Spleen (tissue), 11 donors: Measurements from ENCODE around the gene SUCLG2. TPM values are rescaled to one million over a fixed set of nuclear protein-coding genes. Genes with fewer than 3 reads are reported as not detected.

Experiments used
- DNase-seq: peaks from one replicate; pipeline ENCODE4 v3.0.0-alpha.2; 2020
- H3K27ac ChIP-seq, 8 donors: fragments of 200-600 bp; sonication (generic) in 7 of 8; 1 replicate in 4 of 8; 2 replicates in 4 of 8; pipeline versions ENCODE4 v1.5.0 to v1.8.0; 2016 to 2021; ENCODE audit warnings: inconsistent platforms in 4 of 8, mild to moderate bottlenecking in 4 of 8, moderate library complexity in 1 of 8
- H3K27me3 ChIP-seq, 7 donors: fragments of 200-600 bp; sonication (generic) in 6 of 7; replicated peaks in 1 of 7; 1 replicate in 4 of 7; 2 replicates in 3 of 7; pipeline versions ENCODE4 v1.5.0 to v1.8.0; 2016 to 2021; ENCODE audit warnings: inconsistent platforms in 3 of 7, mild to moderate bottlenecking in 1 of 7
- H3K36me3 ChIP-seq, 6 donors: fragments of 200-600 bp; sonication (generic) in 5 of 6; 1 replicate in 4 of 6; 2 replicates in 2 of 6; pipeline versions ENCODE4 v1.5.0 to v1.8.0; 2016 to 2021; ENCODE audit warnings: inconsistent platforms in 2 of 6
- H3K4me1 ChIP-seq, 6 donors: fragments of 200-600 bp; sonication (generic) in 5 of 6; 1 replicate in 3 of 6; 2 replicates in 3 of 6; pipeline versions ENCODE4 v1.5.0 to v1.8.0; 2016 to 2021; ENCODE audit warnings: inconsistent platforms in 3 of 6
- H3K4me3 ChIP-seq, 8 donors: fragments of 200-600 bp; sonication (generic) in 7 of 8; 1 replicate in 4 of 8; 2 replicates in 4 of 8; pipeline versions ENCODE4 v1.5.0 to v1.8.0; 2016 to 2021; ENCODE audit warnings: inconsistent platforms in 4 of 8, mild to moderate bottlenecking in 4 of 8, moderate library complexity in 2 of 8
- H3K9me3 ChIP-seq, 8 donors: fragments of 200-600 bp; sonication (generic) in 7 of 8; 1 replicate in 4 of 8; 2 replicates in 4 of 8; pipeline versions ENCODE4 v1.5.0 to v1.8.0; 2016 to 2021; ENCODE audit warnings: inconsistent platforms in 4 of 8
- POLR2A ChIP-seq, 3 donors: fragments of 450-650 bp; IDR thresholded peaks; one replicate each; pipeline ENCODE4 v1.5.1; 2017; ENCODE audit warnings: antibody characterized with exemption in 3 of 3, mild to moderate bottlenecking in 1 of 3
- POLR2AphosphoS5 ChIP-seq, 3 donors: sonication (generic); formaldehyde crosslinking; IDR thresholded peaks; one replicate each; pipeline ENCODE4 v1.5.1; 2017; ENCODE audit warnings: antibody characterized with exemption in 3 of 3
- WGBS, 5 donors: extraction: QIAGEN DNeasy Blood & Tissue Kit in 3 of 5; methylation state at CpG; one replicate each; pipeline versions ENCODE4 v1.1.5 to v1.1.7; 2013 to 2018; 5-methylcytosine and 5-hydroxymethylcytosine counted together
- intact Hi-C: fragments of 100-400 bp; cut with DNase I; formaldehyde crosslinking; loops from one replicate; pipeline ENCODE4 v1.15.0; 2023; ENCODE audit warnings: low total_unique reads
- polyA plus RNA-seq, 3 donors: library from polyadenylated mRNA; stranded (reverse); fragments of 200-250 nt; gene quantifications; one replicate each; pipeline ENCODE4 v1.2.1, GENCODE V29; 2013
- total RNA-seq, 7 donors: library from RNA; depleted of rRNA in 3 of 7; stranded (reverse); fragments of >200 nt in 3 of 7; fragmentation: NEBNext Ultra II Directional in 4 of 7; extraction: Animal tissue kit (Norgen Biotek cat#: 25700) in 4 of 7; gene quantifications; one replicate each; pipeline versions ENCODE4 v1.1.0 to v1.2.1, GENCODE V29; 2016 to 2021
- TF ChIP-seq, protein P1 (sequence below), 11 experiments: fragments of 200-600 bp in 7 of 11; fragments of 450-650 bp in 4 of 11; sonication (generic) in 4 of 11; IDR thresholded peaks in 8 of 11; conservative IDR thresholded peaks in 3 of 11; 1 replicate in 7 of 11; 2 replicates in 4 of 11; pipeline versions ENCODE4 v1.4.0 to v1.8.0; 2016 to 2021; ENCODE audit warnings: antibody characterized with exemption in 11 of 11, inconsistent platforms in 4 of 11, mild to moderate bottlenecking in 1 of 11
- donor health status: healthy with polysubstance abuse.
- donor health status: DM: no; HTN: no; CAD: no; lungs with moderate emphysema.
- donor health status: DM: no; HTN: no; CAD: no.
- donor health status: Bipolar disorder and iron deficiency.
- donor health status: healthy.
- donor health status: DM: no; HTN: no; CAD: no.
- donor health status: DM: yes; HTN: yes; CAD: no.

SUCLG2 gene
- total and polyA plus RNA-seq, 10 donors: 31.5 to 75.6 (median 55.2) TPM

DNA sequence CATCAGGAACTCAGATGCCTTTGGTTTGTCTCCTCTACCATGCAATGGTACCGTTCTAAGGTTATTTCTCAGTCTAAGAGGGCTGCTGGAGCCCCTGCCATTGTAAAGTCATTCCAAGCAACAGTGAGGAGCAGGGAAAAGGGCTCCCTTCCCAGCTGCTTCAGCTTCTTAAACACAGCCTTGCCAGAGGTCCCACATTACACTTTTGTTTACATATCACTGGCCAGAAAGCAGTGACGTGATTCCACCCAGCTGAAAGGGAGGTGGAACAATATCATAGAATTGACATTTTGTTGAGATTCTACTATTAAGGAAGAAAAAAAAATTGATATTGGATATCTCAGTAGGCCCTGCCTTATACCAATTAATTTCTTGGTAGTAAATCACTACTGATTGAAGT lies 194.6 kb downstream of the SUCLG2 start:
- H3K4me3 ChIP-seq: no peak overlapping the region
- TF ChIP-seq POLR2AphosphoS5 (IDR thresholded peaks at IDR 0.05): no peak
- no peak for TF ChIP-seq POLR2A (IDR thresholded peaks at IDR 0.05)
- TF ChIP-seq, protein P1, sequence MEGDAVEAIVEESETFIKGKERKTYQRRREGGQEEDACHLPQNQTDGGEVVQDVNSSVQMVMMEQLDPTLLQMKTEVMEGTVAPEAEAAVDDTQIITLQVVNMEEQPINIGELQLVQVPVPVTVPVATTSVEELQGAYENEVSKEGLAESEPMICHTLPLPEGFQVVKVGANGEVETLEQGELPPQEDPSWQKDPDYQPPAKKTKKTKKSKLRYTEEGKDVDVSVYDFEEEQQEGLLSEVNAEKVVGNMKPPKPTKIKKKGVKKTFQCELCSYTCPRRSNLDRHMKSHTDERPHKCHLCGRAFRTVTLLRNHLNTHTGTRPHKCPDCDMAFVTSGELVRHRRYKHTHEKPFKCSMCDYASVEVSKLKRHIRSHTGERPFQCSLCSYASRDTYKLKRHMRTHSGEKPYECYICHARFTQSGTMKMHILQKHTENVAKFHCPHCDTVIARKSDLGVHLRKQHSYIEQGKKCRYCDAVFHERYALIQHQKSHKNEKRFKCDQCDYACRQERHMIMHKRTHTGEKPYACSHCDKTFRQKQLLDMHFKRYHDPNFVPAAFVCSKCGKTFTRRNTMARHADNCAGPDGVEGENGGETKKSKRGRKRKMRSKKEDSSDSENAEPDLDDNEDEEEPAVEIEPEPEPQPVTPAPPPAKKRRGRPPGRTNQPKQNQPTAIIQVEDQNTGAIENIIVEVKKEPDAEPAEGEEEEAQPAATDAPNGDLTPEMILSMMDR (IDR thresholded peaks at IDR 0.05 in 8 of 11, conservative IDR thresholded peaks at IDR 0.05 in 3 of 11): no peak
- H3K36me3 ChIP-seq: peaks cover 0 to 36% (median 0%) of the 10 kb centered on the region in 6 donors
- H3K4me1 ChIP-seq: no peaks in the 10 kb centered on the region
- DNase-seq: no peak
- H3K27me3 ChIP-seq: no peaks in the 10 kb centered on the region
- WGBS, 5 donors: 89 to 97% (median 95%) methylated on average over 2 of the region's 2 CpGs
- no peaks in the 10 kb centered on the region for H3K9me3 ChIP-seq
- intact Hi-C loops: no loop called here
- no peak overlapping the region for H3K27ac ChIP-seq

DNA sequence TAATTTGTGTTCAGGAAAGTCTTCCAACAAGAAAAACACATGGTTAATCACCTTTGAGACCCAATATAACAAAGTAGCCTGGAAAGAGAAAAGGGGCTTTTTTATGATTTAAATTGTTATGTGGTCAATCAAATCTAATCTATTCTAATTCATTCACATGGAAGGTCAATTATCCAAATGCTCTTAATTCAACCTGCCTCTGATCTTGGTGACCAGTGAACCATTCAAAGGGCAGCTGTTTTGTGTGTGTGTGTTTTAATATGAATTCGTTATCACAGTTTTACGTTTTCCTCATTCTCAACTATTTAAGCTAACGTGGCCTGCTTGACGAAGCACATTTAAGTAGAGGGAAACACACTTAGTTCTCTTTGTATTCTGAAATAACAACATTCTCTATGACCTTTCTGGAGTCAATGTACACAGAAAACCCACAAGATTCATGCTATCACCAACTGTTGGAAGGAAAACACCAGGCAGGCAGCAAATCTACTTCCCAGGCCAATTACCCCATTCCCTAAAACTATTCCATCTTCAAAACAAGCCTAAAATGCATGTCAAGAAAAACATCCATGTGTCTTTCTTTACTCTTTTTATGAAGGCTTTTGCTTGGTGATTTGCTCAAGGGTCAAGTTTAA lies 195.4 kb downstream of the SUCLG2 start:
- no peak for TF ChIP-seq POLR2A (IDR thresholded peaks at IDR 0.05)
- DNase-seq: no peak
- no peaks in the 10 kb centered on the region for H3K4me1 ChIP-seq
- no peak overlapping the region for H3K27ac ChIP-seq
- peaks cover 0 to 38% (median 0%) of the 10 kb centered on the region in 6 donors for H3K36me3 ChIP-seq
- no peak overlapping the region for H3K4me3 ChIP-seq
- intact Hi-C loops: no loop called here
- H3K9me3 ChIP-seq: no peaks in the 10 kb centered on the region
- no peaks in the 10 kb centered on the region for H3K27me3 ChIP-seq
- WGBS, 5 donors: 94 to 99% (median 97%) methylated on average over 4 of the region's 4 CpGs

DNA sequence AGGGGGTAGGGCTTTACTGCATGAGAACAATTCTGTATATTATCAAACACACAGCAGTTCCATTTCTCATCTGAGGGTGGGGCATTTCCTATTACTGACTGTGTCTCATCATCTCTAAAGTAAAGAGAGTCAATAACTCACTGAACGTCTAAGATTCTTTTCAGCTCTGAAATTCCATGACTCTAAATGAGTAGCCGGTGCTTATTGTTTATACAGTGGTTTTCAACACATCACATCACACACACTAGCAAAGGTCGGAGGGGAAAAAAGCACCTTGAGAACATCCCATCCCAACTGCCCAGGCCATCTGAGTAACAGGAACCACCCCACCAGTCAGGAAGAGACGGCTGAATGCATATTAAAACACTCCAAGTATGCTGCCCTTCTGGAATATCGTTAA lies 196.0 kb downstream of the SUCLG2 start:
- intact Hi-C loops: no loop called here
- TF ChIP-seq POLR2AphosphoS5 (IDR thresholded peaks at IDR 0.05): no peak
- TF ChIP-seq, protein P1 (IDR thresholded peaks at IDR 0.05 in 8 of 11, conservative IDR thresholded peaks at IDR 0.05 in 3 of 11): no peak
- no peak for TF ChIP-seq POLR2A (IDR thresholded peaks at IDR 0.05)
- Histone ChIP-seq H3K4me1 (no peaks in the 10 kb centered on the region), H3K27ac (no peak overlapping the region), H3K4me3 (no peak overlapping the region), H3K27me3 (no peaks in the 10 kb centered on the region), H3K36me3 (peaks cover 0 to 39% (median 0%) of the 10 kb centered on the region in 6 donors), H3K9me3 (no peaks in the 10 kb centered on the region)
- DNase-seq: no peak
- WGBS, 5 donors: 86 to 93% (median 91%) methylated on average over 5 of the region's 5 CpGs

DNA sequence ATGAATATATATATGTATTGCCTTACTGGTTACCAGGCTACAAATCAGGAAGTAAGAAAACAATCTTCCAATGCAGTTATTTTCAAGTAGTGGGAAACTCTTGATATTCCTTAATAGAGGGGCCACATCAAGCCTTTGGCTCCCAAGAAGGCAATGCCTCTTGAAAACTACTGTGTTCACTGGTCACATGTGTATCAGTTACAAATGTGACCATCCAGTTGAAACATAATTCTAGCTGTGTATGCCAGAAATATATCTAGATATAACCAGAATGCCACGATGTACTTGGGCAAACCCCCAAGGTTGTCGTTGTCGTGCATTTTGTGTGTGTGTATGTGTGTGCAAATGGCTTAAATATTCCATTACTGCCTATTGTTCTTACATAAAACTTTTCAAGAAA lies 200.8 kb downstream of the SUCLG2 start:
- Histone ChIP-seq H3K27me3 (no peaks in the 10 kb centered on the region), H3K27ac (no peak overlapping the region), H3K4me3 (no peak overlapping the region), H3K36me3 (peaks cover 0 to 19% (median 0%) of the 10 kb centered on the region in 6 donors), H3K9me3 (no peaks in the 10 kb centered on the region), H3K4me1 (no peaks in the 10 kb centered on the region)
- DNase-seq: no peak
- TF ChIP-seq POLR2A (IDR thresholded peaks at IDR 0.05): no peak
- no peak for TF ChIP-seq POLR2AphosphoS5 (IDR thresholded peaks at IDR 0.05)
- TF ChIP-seq, protein P1 (IDR thresholded peaks at IDR 0.05 in 8 of 11, conservative IDR thresholded peaks at IDR 0.05 in 3 of 11): no peak
- intact Hi-C loops: no loop called here
- 93 to 100% (median 97%) methylated on average over 3 of the region's 3 CpGs for WGBS, 5 donors
